Measurements from ENCODE around the gene GFER. TPM values are rescaled to one million over a fixed set of nuclear protein-coding genes. Genes with fewer than 3 reads are reported as not detected.

The GFER gene
- total and polyA plus RNA-seq, 2 donors, result 16.1 to 28.0 TPM

- H3K9me3 ChIP-seq (ENCODE audit: control insufficient read depth in 2 of 2, insufficient read depth in 1 of 2, low read length in 1 of 2), result peaks cover 2 to 25% of the 10 kb centered on the region in 2 donors
- peaks cover 6 to 11% of the 10 kb centered on the region in 2 donors for H3K4me1 ChIP-seq (ENCODE audit: control insufficient read depth in 2 of 2, insufficient read depth in 2 of 2, low read length in 2 of 2)
- peaks cover 52 to 59% of the 10 kb centered on the region in 2 donors for H3K27me3 ChIP-seq (ENCODE audit: control insufficient read depth in 2 of 2, insufficient read depth in 1 of 2, low read length in 1 of 2)
- peaks cover 39 to 45% of the 10 kb centered on the region in 2 donors for H3K36me3 ChIP-seq (ENCODE audit: control insufficient read depth in 2 of 2, insufficient read depth in 2 of 2, low read length in 1 of 2)
- DNase-seq (ENCODE audit: low read depth in 6 of 9, low spot score in 9 of 9), result no peak
- WGBS, result 39% methylated on average over 70 of the region's 70 CpGs
- no peak overlapping the region for H3K27ac ChIP-seq (ENCODE audit: low read depth in 1 of 2, low read length in 1 of 2)
- H3K4me3 ChIP-seq (ENCODE audit: low read length in 2 of 2), result no peak overlapping the region
Measured at GRCh38 chr16:1979271-1980029, 4.5 kb upstream of the GFER start.

DNA sequence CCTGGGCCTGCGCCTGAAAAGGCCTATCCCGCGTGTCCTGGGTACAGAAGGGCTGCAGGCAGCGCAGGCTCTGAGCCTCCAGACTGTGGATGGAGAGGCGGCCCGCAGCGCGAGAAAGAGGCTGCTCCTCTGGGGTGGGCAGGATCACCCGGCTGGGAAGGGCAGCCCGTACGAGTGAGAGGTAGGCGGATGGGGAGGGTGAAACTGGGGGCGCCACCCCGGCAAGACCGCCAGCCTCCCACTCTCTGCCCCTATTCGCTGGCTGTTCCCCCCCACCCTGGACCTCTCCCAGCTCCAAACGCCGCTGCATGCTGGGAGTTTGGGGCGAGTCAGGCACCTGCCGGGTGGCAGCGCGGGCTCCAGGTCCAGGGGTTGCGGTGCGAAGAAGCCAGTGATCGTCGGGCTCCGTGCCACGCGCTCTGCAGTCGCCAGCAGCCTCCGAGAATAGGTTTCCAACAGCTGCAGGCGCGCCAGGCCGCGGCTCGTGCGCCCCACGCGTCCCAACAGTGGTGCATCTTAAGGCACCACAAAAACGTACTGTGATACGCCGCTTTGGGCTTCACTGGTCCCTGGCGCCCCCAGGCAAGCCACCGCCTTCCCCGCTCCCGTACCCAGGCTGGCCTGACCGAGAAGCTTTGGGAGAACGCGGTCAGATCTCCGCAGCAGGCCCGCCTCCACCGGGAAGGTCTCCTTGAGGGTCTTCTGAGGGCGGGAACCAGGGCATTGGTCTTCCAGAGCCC lies 3.8 kb upstream of the GFER start:
- Histone ChIP-seq H3K27me3 (ENCODE audit: control insufficient read depth in 2 of 2, insufficient read depth in 1 of 2, low read length in 1 of 2) (peaks cover 52 to 66% of the 10 kb centered on the region in 2 donors), H3K27ac (ENCODE audit: low read depth in 1 of 2, low read length in 1 of 2) (no peak overlapping the region), H3K9me3 (ENCODE audit: control insufficient read depth in 2 of 2, insufficient read depth in 1 of 2, low read length in 1 of 2) (peaks cover 2 to 25% of the 10 kb centered on the region in 2 donors), H3K4me3 (ENCODE audit: low read length in 2 of 2) (no peak overlapping the region), H3K36me3 (ENCODE audit: control insufficient read depth in 2 of 2, insufficient read depth in 2 of 2, low read length in 1 of 2) (peaks cover 34 to 38% of the 10 kb centered on the region in 2 donors), H3K4me1 (ENCODE audit: control insufficient read depth in 2 of 2, insufficient read depth in 2 of 2, low read length in 2 of 2) (peaks cover 10 to 19% of the 10 kb centered on the region in 2 donors)
- no peak for DNase-seq (ENCODE audit: low read depth in 6 of 9, low spot score in 9 of 9)
- WGBS, result 11% methylated on average over 53 of the region's 53 CpGs

DNA sequence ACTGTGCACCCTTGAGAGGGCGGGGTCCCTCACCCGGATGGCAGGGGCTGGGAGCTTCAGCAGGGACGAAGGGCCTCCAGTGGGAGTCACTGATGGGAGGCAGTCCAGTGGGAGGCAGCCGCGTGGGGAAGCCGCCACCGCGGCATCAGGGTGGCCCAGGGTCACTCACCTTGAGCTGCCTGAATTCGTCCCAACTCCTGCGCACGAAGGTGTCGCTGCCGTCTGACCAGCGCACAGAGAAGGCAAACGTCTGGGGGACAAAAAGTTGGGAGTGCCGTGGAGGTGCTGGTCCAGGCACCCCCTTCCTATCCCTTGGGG lies 3.3 kb upstream of the GFER start:
- Histone ChIP-seq H3K27ac (ENCODE audit: low read depth in 1 of 2, low read length in 1 of 2) (no peak overlapping the region), H3K9me3 (ENCODE audit: control insufficient read depth in 2 of 2, insufficient read depth in 1 of 2, low read length in 1 of 2) (peaks cover 2 to 25% of the 10 kb centered on the region in 2 donors), H3K36me3 (ENCODE audit: control insufficient read depth in 2 of 2, insufficient read depth in 2 of 2, low read length in 1 of 2) (peaks cover 29 to 33% of the 10 kb centered on the region in 2 donors), H3K4me3 (ENCODE audit: low read length in 2 of 2) (no peak overlapping the region), H3K4me1 (ENCODE audit: control insufficient read depth in 2 of 2, insufficient read depth in 2 of 2, low read length in 2 of 2) (peaks cover 10 to 22% of the 10 kb centered on the region in 2 donors), H3K27me3 (ENCODE audit: control insufficient read depth in 2 of 2, insufficient read depth in 1 of 2, low read length in 1 of 2) (peaks cover 52 to 66% of the 10 kb centered on the region in 2 donors)
- 35% methylated on average over 16 of the region's 16 CpGs for WGBS
- DNase-seq (ENCODE audit: low read depth in 6 of 9, low spot score in 9 of 9), result no peak

GRCh38 chr16:1981398-1981836 lies 2.6 kb upstream of the GFER start, which contains the start of gene NOXO1:
Gene NOXO1 (minus strand): TSS chr16:1981469. CDS start chr16:1981179, 290 bp downstream.
- Histone ChIP-seq H3K4me1 (ENCODE audit: control insufficient read depth in 2 of 2, insufficient read depth in 2 of 2, low read length in 2 of 2) (peaks cover 10 to 22% of the 10 kb centered on the region in 2 donors), H3K36me3 (ENCODE audit: control insufficient read depth in 2 of 2, insufficient read depth in 2 of 2, low read length in 1 of 2) (peaks cover 28 to 33% of the 10 kb centered on the region in 2 donors), H3K4me3 (ENCODE audit: low read length in 2 of 2) (no peak within 1 kb of the TSS), H3K9me3 (ENCODE audit: control insufficient read depth in 2 of 2, insufficient read depth in 1 of 2, low read length in 1 of 2) (peaks cover 2 to 25% of the 10 kb centered on the region in 2 donors), H3K27me3 (ENCODE audit: control insufficient read depth in 2 of 2, insufficient read depth in 1 of 2, low read length in 1 of 2) (peaks cover 52 to 66% of the 10 kb centered on the region in 2 donors), H3K27ac (ENCODE audit: low read depth in 1 of 2, low read length in 1 of 2) (no peak within 1 kb of the TSS)
- DNase-seq (ENCODE audit: low read depth in 6 of 9, low spot score in 9 of 9), result no peak
- 44% methylated on average over 6 of the region's 6 CpGs for WGBS

DNA sequence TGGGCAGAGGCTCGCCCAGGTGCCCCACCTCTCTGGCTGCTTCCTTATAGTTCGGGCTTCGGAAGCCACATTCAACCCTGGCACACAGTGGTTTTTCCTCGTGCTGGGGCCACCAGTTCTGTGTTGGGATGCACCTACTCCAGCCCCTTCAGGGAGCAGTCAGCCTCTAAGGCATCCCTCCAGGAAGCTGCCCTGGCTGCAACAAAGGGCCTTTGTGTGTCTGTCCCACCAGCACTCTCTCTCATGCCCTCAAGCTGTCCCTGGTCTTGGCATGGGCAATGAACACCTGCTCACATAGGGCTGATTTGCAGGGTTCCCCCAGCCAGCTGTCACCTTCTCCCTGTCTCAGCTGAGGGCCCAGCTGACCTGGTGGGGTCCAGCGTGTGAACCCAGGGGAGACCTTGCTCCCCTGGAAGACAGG lies 2.0 kb upstream of the GFER start:
- WGBS, result 75% methylated on average over 5 of the region's 5 CpGs
- H3K27me3 ChIP-seq (ENCODE audit: control insufficient read depth in 2 of 2, insufficient read depth in 1 of 2, low read length in 1 of 2), result peaks cover 52 to 70% of the 10 kb centered on the region in 2 donors
- H3K36me3 ChIP-seq (ENCODE audit: control insufficient read depth in 2 of 2, insufficient read depth in 2 of 2, low read length in 1 of 2), result peaks cover 25 to 27% of the 10 kb centered on the region in 2 donors
- DNase-seq (ENCODE audit: low read depth in 6 of 9, low spot score in 9 of 9), result no peak
- peaks cover 10 to 22% of the 10 kb centered on the region in 2 donors for H3K4me1 ChIP-seq (ENCODE audit: control insufficient read depth in 2 of 2, insufficient read depth in 2 of 2, low read length in 2 of 2)
- no peak overlapping the region for H3K4me3 ChIP-seq (ENCODE audit: low read length in 2 of 2)
- no peak overlapping the region for H3K27ac ChIP-seq (ENCODE audit: low read depth in 1 of 2, low read length in 1 of 2)
- H3K9me3 ChIP-seq (ENCODE audit: control insufficient read depth in 2 of 2, insufficient read depth in 1 of 2, low read length in 1 of 2), result peaks cover 2 to 25% of the 10 kb centered on the region in 2 donors

DNA sequence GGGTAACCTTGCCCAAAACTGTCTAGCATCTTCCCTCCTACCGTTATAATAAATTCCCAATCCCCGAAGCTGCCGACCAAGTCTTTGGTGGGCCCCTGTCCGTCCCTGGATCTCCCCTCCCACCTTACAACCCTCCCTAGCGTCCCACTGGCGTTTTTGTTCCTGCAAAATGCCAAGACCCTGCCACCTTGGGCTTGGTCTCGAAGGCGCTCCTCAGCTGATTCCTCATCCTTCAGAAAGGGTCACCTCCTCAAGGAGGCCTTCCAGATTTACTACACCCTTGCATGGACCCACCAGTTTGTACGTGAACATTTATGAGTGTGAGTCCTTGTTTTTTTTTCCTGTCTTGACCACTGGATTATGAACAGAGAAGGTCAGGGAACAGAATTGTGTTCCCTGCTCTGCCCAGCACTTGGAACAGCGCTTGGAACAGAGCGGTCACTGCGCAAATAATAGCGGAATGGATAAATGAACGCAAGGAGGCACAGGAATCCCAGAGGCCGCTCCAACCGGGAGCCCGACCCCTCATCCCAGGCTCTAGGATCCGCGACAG lies 926 bp upstream of the GFER start:
- Histone ChIP-seq H3K27me3 (ENCODE audit: control insufficient read depth in 2 of 2, insufficient read depth in 1 of 2, low read length in 1 of 2) (peaks cover 60 to 78% of the 10 kb centered on the region in 2 donors), H3K27ac (ENCODE audit: low read depth in 1 of 2, low read length in 1 of 2) (no peak overlapping the region), H3K4me3 (ENCODE audit: low read length in 2 of 2) (peak overlapping the region in 1 of 2 donors; percentile 80), H3K36me3 (ENCODE audit: control insufficient read depth in 2 of 2, insufficient read depth in 2 of 2, low read length in 1 of 2) (peaks cover 16 to 17% of the 10 kb centered on the region in 2 donors), H3K4me1 (ENCODE audit: control insufficient read depth in 2 of 2, insufficient read depth in 2 of 2, low read length in 2 of 2) (peaks cover 10 to 22% of the 10 kb centered on the region in 2 donors), H3K9me3 (ENCODE audit: control insufficient read depth in 2 of 2, insufficient read depth in 1 of 2, low read length in 1 of 2) (peaks cover 2 to 25% of the 10 kb centered on the region in 2 donors)
- 28% methylated on average over 19 of the region's 19 CpGs for WGBS
- DNase-seq (ENCODE audit: low read depth in 6 of 9, low spot score in 9 of 9), result no peak

DNA sequence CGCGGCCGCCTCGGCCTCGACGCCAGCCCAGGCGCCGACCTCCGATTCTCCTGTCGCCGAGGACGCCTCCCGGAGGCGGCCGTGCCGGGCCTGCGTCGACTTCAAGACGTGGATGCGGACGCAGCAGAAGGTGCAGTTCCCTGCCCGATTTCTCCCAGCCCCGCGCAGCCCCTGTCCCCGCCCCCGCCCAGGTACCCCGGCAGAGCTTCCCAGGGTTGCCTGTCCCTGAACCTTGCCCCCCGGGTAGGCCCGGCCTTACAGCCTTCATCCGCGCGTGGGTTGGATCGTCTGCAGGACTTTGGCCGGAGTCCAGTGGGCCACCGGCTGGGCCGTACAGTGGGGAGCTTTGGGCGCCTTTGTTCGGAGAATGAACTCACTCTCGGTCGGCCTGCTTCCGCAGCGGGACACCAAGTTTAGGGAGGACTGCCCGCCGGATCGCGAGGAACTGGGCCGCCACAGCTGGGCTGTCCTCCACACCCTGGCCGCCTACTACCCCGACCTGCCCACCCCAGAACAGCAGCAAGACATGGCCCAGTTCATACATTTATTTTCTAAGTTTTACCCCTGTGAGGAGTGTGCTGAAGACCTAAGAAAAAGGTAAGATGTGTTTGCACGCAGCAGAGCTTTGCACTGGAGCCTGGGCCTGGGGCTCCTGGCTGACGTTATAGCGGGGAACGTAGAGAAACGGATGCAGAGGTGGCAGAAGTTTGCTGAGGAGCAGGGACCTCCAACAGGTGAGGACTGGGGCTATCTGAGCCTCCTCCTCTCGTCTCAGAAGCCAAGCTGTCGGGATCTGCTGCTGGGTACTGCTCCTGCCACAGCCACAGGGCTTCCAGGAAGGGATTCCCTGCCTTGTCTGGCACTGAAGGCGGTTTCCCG lies 593 bp downstream of the GFER start:
- Histone ChIP-seq H3K36me3 (ENCODE audit: control insufficient read depth in 2 of 2, insufficient read depth in 2 of 2, low read length in 1 of 2) (peaks cover 8 to 9% of the 10 kb centered on the region in 2 donors), H3K4me1 (ENCODE audit: control insufficient read depth in 2 of 2, insufficient read depth in 2 of 2, low read length in 2 of 2) (peaks cover 10 to 25% of the 10 kb centered on the region in 2 donors), H3K27ac (ENCODE audit: low read depth in 1 of 2, low read length in 1 of 2) (peak overlapping the region in 1 of 2 donors; percentile 54), H3K27me3 (ENCODE audit: control insufficient read depth in 2 of 2, insufficient read depth in 1 of 2, low read length in 1 of 2) (peaks cover 61 to 78% of the 10 kb centered on the region in 2 donors), H3K9me3 (ENCODE audit: control insufficient read depth in 2 of 2, insufficient read depth in 1 of 2, low read length in 1 of 2) (peaks cover 0 to 34% of the 10 kb centered on the region in 2 donors), H3K4me3 (ENCODE audit: low read length in 2 of 2) (peak overlapping the region; percentile 47 to 80)
- DNase-seq (ENCODE audit: low read depth in 6 of 9, low spot score in 9 of 9), result peak in 1 of 9 donors; percentile 20
- 18% methylated on average over 58 of the region's 58 CpGs for WGBS

DNA sequence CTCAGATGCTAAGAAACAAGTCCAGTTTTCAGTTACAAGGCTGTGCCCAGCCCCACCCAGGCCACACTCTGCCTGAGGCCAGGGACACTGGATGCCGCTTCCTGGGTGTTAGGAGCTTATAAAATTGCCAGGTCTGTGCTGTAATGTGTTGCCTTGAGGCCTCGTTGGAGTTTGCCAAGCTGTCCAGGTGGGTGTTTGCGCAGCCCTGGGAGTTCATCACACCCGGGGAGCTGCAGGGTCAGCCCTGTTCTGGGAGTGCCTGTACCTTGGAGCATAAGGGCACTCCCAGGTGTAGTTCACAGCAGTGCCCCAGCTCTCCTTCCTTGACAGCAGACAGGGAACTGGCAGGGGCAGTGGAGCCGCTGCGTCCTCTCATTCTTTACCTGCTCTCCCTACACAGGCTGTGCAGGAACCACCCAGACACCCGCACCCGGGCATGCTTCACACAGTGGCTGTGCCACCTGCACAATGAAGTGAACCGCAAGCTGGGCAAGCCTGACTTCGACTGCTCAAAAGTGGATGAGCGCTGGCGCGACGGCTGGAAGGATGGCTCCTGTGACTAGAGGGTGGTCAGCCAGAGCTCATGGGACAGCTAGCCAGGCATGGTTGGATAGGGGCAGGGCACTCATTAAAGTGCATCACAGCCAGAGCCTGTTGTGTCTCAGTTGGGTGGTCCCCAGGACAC lies 1.6 kb downstream of the GFER start:
- WGBS, result 98% methylated on average over 14 of the region's 14 CpGs
- H3K36me3 ChIP-seq (ENCODE audit: control insufficient read depth in 2 of 2, insufficient read depth in 2 of 2, low read length in 1 of 2), result peaks cover 8 to 9% of the 10 kb centered on the region in 2 donors
- peaks cover 0 to 26% of the 10 kb centered on the region in 2 donors for H3K9me3 ChIP-seq (ENCODE audit: control insufficient read depth in 2 of 2, insufficient read depth in 1 of 2, low read length in 1 of 2)
- H3K27me3 ChIP-seq (ENCODE audit: control insufficient read depth in 2 of 2, insufficient read depth in 1 of 2, low read length in 1 of 2), result peaks cover 61 to 76% of the 10 kb centered on the region in 2 donors
- H3K27ac ChIP-seq (ENCODE audit: low read depth in 1 of 2, low read length in 1 of 2), result no peak overlapping the region
- H3K4me3 ChIP-seq (ENCODE audit: low read length in 2 of 2), result no peak overlapping the region
- no peak for DNase-seq (ENCODE audit: low read depth in 6 of 9, low spot score in 9 of 9)
- H3K4me1 ChIP-seq (ENCODE audit: control insufficient read depth in 2 of 2, insufficient read depth in 2 of 2, low read length in 2 of 2), result peaks cover 15 to 28% of the 10 kb centered on the region in 2 donors
